ENCODE results near the gene UPK3A. TPM values are rescaled to one million over a fixed set of nuclear protein-coding genes. Genes with fewer than 3 reads are reported as not detected.
A peak's percentile ranks its signal among the peaks of the same experiment; 100 is the strongest.

UPK3A gene
- total RNA-seq, 1 donor from 2014 or later, result 2.0 TPM

DNA sequence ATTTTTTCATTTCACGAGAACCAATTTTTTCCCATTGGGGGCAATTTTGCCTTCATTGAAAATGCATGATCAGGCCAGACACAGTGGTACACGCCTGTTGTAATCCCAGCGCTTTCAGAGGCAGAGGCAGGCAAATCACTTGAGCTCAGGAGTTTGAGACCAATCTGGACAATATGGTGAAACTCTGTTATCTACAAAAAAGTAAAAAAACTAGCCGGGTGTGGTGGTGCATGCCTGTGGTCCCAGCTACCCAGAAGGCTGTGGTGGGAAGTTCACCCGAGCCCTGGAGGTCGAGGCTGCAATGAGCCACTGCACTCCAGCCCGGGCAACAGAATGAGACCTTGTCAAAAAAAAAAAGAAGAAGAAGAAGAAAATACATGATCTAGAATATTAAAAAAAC is 19.2 kb upstream of the UPK3A start:
- TF ChIP-seq, protein P1, sequence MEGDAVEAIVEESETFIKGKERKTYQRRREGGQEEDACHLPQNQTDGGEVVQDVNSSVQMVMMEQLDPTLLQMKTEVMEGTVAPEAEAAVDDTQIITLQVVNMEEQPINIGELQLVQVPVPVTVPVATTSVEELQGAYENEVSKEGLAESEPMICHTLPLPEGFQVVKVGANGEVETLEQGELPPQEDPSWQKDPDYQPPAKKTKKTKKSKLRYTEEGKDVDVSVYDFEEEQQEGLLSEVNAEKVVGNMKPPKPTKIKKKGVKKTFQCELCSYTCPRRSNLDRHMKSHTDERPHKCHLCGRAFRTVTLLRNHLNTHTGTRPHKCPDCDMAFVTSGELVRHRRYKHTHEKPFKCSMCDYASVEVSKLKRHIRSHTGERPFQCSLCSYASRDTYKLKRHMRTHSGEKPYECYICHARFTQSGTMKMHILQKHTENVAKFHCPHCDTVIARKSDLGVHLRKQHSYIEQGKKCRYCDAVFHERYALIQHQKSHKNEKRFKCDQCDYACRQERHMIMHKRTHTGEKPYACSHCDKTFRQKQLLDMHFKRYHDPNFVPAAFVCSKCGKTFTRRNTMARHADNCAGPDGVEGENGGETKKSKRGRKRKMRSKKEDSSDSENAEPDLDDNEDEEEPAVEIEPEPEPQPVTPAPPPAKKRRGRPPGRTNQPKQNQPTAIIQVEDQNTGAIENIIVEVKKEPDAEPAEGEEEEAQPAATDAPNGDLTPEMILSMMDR (conservative IDR thresholded peaks at IDR 0.05; ENCODE audit: low read depth, low read length), result no peak
- DNase-seq (ENCODE audit: low read depth), result no peak
- H3K4me3 ChIP-seq (ENCODE audit: low read depth, low read length), result no peak overlapping the region

DNA sequence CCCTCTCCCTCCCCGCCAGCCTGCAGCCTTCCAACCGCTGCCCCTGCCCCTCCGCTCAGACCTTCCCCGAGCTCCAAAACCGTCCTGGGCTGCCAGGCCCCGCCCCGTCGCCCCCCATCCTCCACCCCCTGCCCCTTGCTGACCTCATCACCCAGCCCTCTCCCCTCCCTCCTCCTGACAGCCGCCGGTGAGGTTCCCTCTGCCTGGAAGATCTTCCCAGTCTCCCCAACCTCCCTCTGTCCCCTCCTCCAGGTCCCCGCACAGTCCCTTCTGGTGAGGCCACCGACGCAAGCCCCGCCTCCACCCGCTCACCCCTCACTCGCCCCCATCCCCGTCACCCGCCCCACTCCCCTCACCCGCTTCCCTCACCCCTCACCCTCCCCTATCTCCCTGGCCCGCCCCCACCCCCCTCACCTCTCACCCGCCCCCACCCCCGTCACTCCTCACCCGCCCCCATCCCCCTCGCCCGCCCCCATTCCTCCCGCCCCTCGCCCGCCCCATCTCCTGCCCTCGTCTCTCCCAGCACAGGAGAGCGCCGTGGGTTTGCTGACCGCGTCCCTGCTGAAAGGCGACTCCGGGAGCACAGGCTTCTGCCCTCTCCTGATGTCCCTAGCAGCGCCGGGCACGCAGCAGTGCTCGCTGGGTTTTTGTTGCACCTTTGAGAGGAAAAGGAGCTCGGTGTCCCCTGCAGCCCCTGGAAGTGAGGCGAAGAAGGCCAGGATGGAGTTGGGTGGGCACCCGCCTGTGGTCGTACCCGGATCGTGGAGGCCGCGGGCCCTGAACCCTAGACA is 16.4 kb upstream of the UPK3A start:
- peak overlapping the region; percentile 68 for H3K4me3 ChIP-seq (ENCODE audit: low read depth, low read length)
- TF ChIP-seq, protein P1 (conservative IDR thresholded peaks at IDR 0.05; ENCODE audit: low read depth, low read length), result no peak
- DNase-seq (ENCODE audit: low read depth), result no peak

DNA sequence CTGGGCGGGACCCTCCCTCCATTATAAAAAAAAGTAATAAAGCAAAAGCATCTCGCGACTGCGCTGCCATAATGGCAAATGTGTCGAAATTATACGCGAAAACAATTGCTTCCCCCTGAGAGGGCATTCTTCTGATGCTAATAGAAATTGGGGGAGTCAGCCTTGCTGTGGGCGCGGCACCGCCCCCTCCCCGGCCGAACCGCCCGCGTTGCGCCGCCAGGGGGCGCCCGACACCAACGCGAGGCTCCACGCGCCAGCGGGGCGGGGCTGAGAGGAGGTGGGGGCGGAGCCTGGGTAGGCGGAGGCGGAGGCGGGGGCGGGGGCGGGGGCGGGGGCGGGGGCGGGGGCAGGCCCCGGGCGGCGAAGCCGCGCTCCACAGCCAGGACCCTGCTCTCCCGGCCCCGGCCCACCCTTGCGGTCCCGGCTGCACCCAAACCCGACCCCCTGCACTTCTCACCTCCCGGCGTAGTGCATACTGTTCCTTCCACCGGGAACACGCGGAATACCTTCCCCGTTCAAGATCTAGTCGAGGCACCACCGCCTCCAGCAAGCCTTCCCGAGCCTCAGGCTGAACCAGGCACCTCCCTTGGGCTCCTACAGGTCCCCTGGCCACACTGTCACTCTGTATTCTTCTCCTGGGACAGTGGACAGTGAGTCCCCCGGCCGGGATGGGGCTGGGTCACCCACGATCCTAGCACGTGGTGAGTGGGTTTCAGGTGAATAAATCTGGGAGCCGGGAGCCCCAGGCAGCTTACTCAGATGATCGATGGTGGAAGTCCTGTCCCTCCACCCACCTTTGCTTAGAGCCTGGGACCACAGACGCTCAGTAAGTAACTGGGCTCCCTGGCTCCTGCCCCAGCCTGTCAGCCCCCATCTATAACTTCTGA is 15.5 kb upstream of the UPK3A start:
- DNase-seq (ENCODE audit: low read depth), result no peak
- H3K4me3 ChIP-seq (ENCODE audit: low read depth, low read length), result peak overlapping the region; percentile 68
- TF ChIP-seq, protein P1 (conservative IDR thresholded peaks at IDR 0.05; ENCODE audit: low read depth, low read length), result peak; percentile 80

DNA sequence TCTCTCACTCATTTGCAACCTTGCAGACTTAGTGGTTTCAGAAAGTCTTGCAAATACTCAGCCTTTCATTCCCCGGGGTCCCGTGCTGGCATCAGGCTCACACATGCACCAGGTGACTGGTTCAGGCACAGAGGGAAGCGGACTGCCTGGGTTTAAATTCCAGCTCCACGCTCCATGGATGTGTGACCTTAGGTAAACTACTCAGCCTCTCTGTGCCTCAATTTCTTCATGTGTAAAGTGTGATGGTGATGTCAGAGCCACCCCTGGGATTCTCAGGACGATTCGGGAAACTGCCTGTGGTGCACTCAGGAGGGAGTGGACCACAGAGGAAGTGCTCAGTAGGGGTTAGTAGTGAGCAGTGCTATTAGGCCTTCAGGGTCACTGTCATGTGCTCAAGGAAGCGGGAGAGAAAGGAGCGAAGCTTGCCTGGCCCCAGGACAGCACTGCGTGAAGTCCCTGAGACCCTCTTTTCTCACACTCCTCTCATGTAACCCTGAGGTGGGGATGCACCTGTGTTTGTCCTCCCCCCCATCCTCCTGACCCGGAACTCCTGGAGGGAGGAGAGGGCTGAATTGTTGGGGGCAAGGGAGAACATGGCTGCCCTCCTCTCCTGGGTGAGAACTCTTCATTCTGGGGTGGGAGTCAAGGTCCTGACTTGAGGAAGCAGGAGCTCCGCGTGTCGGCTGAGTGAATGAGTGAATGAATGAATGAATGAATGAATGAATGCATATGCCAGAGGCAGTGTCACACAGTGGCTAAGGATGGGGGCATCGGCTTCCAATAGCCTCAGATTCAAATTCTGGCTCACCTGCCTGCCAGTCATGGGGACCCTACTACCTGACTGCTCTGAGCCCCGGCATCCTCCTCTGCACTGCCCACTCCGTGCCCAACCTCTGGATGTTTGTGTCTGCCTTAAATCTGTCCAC is 14.4 kb upstream of the UPK3A start:
- no peak for DNase-seq (ENCODE audit: low read depth)
- H3K4me3 ChIP-seq (ENCODE audit: low read depth, low read length), result no peak overlapping the region
- TF ChIP-seq, protein P1 (conservative IDR thresholded peaks at IDR 0.05; ENCODE audit: low read depth, low read length), result no peak

DNA sequence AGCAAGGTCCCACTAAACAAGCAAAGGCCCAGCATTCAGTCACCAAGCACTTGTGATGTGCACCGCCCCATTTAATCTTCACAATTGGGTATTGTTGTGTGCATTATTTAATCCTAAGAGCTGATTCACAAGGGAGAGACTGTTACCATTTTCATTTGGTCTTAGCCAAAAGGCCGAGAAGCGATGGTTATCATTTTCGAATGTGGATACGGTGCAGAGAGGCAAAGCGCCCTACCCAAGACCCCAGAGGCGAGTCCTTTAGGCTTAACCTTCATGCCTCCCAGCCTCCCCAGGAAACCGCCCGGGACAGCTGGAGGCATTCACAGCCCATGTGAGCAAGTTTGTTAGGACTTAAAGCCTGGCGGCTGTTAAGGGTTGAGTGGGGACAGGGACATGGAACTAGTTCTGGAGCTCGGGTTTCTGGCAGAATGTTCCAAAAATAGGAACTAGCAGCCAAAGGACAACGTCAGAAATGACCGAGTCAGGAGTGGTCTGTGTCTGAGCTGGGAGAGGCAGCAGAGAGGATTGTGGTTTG is 13.0 kb upstream of the UPK3A start:
- DNase-seq (ENCODE audit: low read depth), result no peak
- no peak overlapping the region for H3K4me3 ChIP-seq (ENCODE audit: low read depth, low read length)
- TF ChIP-seq, protein P1 (conservative IDR thresholded peaks at IDR 0.05; ENCODE audit: low read depth, low read length), result no peak

DNA sequence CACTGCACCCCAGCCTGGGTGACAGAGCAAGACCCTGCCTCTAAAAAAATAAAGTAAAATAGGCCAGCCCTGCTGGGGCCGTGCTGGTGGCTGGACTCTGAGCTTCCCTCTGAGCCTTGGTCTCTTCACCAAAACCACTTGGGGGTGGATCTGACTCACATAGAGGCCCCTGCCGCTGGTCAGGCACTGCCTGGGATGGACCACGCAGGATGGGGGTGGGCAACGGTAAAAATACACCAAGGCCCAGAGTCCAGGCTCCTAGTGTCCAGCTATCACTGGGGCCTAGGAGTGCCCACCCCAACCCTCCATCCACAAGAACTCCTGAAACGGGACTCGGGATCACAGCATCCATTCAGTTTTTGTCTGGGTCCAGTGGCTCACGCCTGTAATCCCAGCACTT is 12.3 kb upstream of the UPK3A start:
- DNase-seq (ENCODE audit: low read depth), result no peak
- TF ChIP-seq, protein P1 (conservative IDR thresholded peaks at IDR 0.05; ENCODE audit: low read depth, low read length), result no peak
- H3K4me3 ChIP-seq (ENCODE audit: low read depth, low read length), result no peak overlapping the region
